ENCODE data around the gene SLC11A1.

Gene SLC11A1

GRCh38 chr2:218438596-218438995 is 56.5 kb downstream of the SLC11A1 start:
- Histone ChIP-seq H3K27me3 (ENCODE audit: insufficient read depth, insufficient read length) (no peaks in the 10 kb centered on the region), H3K36me3 (ENCODE audit: insufficient read depth, insufficient read length, low read length) (no peaks in the 10 kb centered on the region), H3K4me1 (ENCODE audit: insufficient read depth, insufficient read length) (peaks cover 7% of the 10 kb centered on the region), H3K9me3 (ENCODE audit: insufficient read depth, low read length) (no peaks in the 10 kb centered on the region), H3K9ac (ENCODE audit: insufficient read length, low read depth) (no peak overlapping the region), H3K4me3 (ENCODE audit: insufficient read length, low read depth) (no peak overlapping the region)
- DNase-seq (ENCODE audit: low read depth, low spot score) = no peak
- TF ChIP-seq SUZ12 (IDR thresholded peaks at IDR 0.05; ENCODE audit: extremely low read depth, insufficient read depth, insufficient read length) (no peak), YY1 (IDR thresholded peaks at IDR 0.05; ENCODE audit: insufficient read depth, insufficient read length) (no peak), ZNF274 (IDR thresholded peaks at IDR 0.05; ENCODE audit: low read depth, low read length) (no peak)

- Histone ChIP-seq H3K4me3 (ENCODE audit: insufficient read length, low read depth) (no peak overlapping the region), H3K27me3 (ENCODE audit: insufficient read depth, insufficient read length) (no peaks in the 10 kb centered on the region), H3K9ac (ENCODE audit: insufficient read length, low read depth) (no peak overlapping the region), H3K36me3 (ENCODE audit: insufficient read depth, insufficient read length, low read length) (peaks cover 33% of the 10 kb centered on the region), H3K4me1 (ENCODE audit: insufficient read depth, insufficient read length) (no peaks in the 10 kb centered on the region), H3K9me3 (ENCODE audit: insufficient read depth, low read length) (no peaks in the 10 kb centered on the region)
- TF ChIP-seq ZNF274 (IDR thresholded peaks at IDR 0.05; ENCODE audit: low read depth, low read length) (no peak), SUZ12 (IDR thresholded peaks at IDR 0.05; ENCODE audit: extremely low read depth, insufficient read depth, insufficient read length) (no peak), YY1 (IDR thresholded peaks at IDR 0.05; ENCODE audit: insufficient read depth, insufficient read length) (no peak)
- DNase-seq (ENCODE audit: low read depth, low spot score) = no peak
Observed at GRCh38 chr2:218444692-218445357, 62.8 kb downstream of the SLC11A1 start.

GRCh38 chr2:218445602-218446001 is 63.5 kb downstream of the SLC11A1 start:
- Histone ChIP-seq H3K4me3 (ENCODE audit: insufficient read length, low read depth) (no peak overlapping the region), H3K27me3 (ENCODE audit: insufficient read depth, insufficient read length) (no peaks in the 10 kb centered on the region), H3K9ac (ENCODE audit: insufficient read length, low read depth) (no peak overlapping the region), H3K9me3 (ENCODE audit: insufficient read depth, low read length) (no peaks in the 10 kb centered on the region), H3K4me1 (ENCODE audit: insufficient read depth, insufficient read length) (no peaks in the 10 kb centered on the region), H3K36me3 (ENCODE audit: insufficient read depth, insufficient read length, low read length) (peaks cover 40% of the 10 kb centered on the region)
- no peak for DNase-seq (ENCODE audit: low read depth, low spot score)
- TF ChIP-seq SUZ12 (IDR thresholded peaks at IDR 0.05; ENCODE audit: extremely low read depth, insufficient read depth, insufficient read length) = no peak
- no peak for TF ChIP-seq YY1 (IDR thresholded peaks at IDR 0.05; ENCODE audit: insufficient read depth, insufficient read length)
- TF ChIP-seq ZNF274 (IDR thresholded peaks at IDR 0.05; ENCODE audit: low read depth, low read length) = no peak
